HG03103 (cell line): ENCODE measurements around the gene ADGB.

Experiments
- ATAC-seq: cut with Tn5 transposase; IDR thresholded peaks from one replicate; pipeline ENCODE4 v1.9.1; 2021; ENCODE audit warnings: low read depth; ENCODE audit not compliant: unreplicated experiment

ADGB gene

GRCh38 chr6:146620655-146621054 is 21.9 kb downstream of the ADGB start:
- ATAC-seq = no peak

- ATAC-seq = no peak
Observed at GRCh38 chr6:146628350-146628749, 29.6 kb downstream of the ADGB start.

GRCh38 chr6:146634022-146634421 is 35.2 kb downstream of the ADGB start:
- no peak for ATAC-seq

- no peak for ATAC-seq
Observed at GRCh38 chr6:146635165-146635564, 36.4 kb downstream of the ADGB start.

- no peak for ATAC-seq
Observed at GRCh38 chr6:146636481-146636880, 37.7 kb downstream of the ADGB start.

GRCh38 chr6:146642921-146643320 is 44.1 kb downstream of the ADGB start:
- ATAC-seq = no peak

GRCh38 chr6:146650799-146651481 is 52.2 kb downstream of the ADGB start:
- no peak for ATAC-seq

- ATAC-seq = no peak
Observed at GRCh38 chr6:146651482-146651863, 52.7 kb downstream of the ADGB start.

- no peak for ATAC-seq
Observed at GRCh38 chr6:146657432-146657831, 58.7 kb downstream of the ADGB start.

- ATAC-seq = no peak
Observed at GRCh38 chr6:146664871-146665360, 66.1 kb downstream of the ADGB start.

GRCh38 chr6:146666909-146667308 is 68.1 kb downstream of the ADGB start:
- no peak for ATAC-seq

GRCh38 chr6:146670161-146670560 is 71.4 kb downstream of the ADGB start:
- no peak for ATAC-seq

GRCh38 chr6:146673069-146673468 is 74.3 kb downstream of the ADGB start:
- ATAC-seq = no peak

- no peak for ATAC-seq
Observed at GRCh38 chr6:146679386-146679785, 80.6 kb downstream of the ADGB start.

GRCh38 chr6:146682919-146683318 is 84.1 kb downstream of the ADGB start:
- no peak for ATAC-seq

GRCh38 chr6:146689806-146690205 is 91.0 kb downstream of the ADGB start:
- no peak for ATAC-seq

- ATAC-seq = no peak
Observed at GRCh38 chr6:146693342-146693741, 94.6 kb downstream of the ADGB start.

- no peak for ATAC-seq
Observed at GRCh38 chr6:146697921-146698320, 99.1 kb downstream of the ADGB start.

GRCh38 chr6:146700078-146700686 is 101.4 kb downstream of the ADGB start:
- ATAC-seq = peak; percentile 75

- no peak for ATAC-seq
Observed at GRCh38 chr6:146701632-146702031, 102.9 kb downstream of the ADGB start.

GRCh38 chr6:146709036-146709622 is 110.4 kb downstream of the ADGB start:
- no peak for ATAC-seq

GRCh38 chr6:146719387-146719786 is 120.6 kb downstream of the ADGB start:
- no peak for ATAC-seq
